DMS53 (cell line): ENCODE data around the gene SAMD4A.

Experiments
- DNase-seq: peaks from one replicate; lab custom pipeline; 2025; lab: John Stamatoyannopoulos, UW

Gene SAMD4A

DNA sequence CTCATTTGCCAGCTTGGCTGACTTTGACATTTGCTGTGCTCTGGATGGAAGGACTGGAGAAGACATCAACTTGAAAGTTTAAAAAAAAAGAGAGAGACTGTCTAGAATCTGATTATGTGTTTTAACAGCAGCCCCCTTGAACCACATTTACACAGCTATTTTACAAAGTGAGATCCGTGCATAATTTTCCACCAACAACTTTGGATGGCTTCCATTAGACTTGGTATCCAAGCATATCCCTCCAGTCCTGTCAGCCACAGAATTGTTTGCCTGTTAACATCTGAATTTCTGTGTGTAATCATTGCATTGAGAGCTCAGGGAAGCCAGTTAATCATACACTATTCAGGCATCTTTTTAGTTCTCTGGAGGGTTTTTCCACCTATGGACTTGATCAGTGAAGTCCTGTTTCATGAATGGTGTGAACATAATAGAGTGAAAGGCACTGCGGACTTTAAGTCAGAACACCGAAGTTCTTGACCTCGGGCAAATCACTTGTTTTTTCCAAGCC lies 93.7 kb downstream of the SAMD4A start:
- DNase-seq = peak; percentile 9

DNA sequence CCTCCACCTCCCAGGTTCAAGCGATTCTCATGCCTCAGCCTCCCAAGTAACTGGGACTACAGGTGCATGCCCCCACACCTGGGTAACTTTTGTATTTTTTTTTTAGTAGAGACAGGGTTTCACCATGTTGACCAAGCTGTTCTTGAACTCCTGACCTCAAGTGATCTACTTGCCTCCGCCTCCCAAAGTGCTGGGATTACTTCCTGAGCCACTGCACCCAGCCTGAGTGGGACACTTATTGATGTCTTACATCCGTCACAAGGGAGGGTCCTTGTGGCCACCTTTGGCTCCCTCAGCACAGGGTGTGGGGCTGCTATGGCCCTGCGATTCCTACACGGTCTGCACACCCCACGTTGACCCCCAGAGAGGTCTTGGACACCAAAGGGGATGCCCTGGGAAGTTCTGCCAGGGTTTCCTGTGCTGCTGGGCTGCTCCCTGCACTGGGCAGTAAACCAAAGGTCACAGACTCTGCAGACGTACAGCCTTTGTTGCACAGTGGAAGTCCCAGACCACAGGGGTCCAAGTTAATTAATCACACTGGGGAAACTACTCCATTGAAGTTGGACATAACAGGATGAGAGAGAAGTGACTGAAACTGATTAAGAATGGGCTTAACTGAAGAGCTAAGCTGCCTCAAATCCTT lies 95.7 kb downstream of the SAMD4A start:
- no peak for DNase-seq

DNA sequence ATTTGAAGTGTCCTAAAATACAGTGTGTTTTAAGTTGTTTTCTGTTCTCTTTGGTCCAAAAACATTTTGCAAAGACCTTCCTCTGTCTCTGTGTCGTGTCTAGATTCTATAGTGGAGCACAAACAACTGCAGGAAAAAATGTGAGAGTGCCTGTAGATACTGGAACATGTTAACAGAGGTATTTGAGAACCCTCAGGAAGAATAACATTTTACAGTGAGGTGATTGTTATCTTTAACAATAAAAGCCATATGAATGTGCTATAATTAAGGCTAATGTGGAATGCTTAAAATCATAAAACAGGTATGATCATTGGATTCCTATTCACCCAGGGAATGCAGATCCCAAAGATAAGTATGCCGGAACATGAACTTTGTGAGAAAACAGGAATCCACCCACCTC lies 98.0 kb downstream of the SAMD4A start:
- DNase-seq = no peak

GRCh38 chr14:54665946-54666345 lies 99.0 kb downstream of the SAMD4A start:
- no peak for DNase-seq

- no peak for DNase-seq
These were observed 100.3 kb downstream of the SAMD4A start for GRCh38 chr14:54667026-54667744.

DNA sequence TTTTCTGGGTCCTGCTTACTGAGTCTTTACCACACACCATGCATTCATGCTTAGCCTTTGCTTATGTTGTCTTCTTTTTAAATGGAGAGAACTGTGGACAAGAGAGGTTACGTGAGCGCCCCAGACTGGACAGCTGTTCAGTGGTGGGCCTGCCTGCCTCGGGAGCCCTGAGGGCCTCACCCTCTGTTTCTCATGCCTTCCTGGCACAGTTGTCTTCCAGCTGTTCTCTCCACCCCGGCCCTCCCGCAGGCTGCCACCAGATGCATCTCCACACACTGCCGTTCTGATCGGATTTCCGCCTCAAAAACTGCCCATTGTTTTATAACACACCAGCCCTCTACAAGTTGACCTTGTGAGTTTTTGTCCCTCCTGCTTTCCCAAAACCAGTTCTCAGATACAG lies 100.8 kb downstream of the SAMD4A start:
- DNase-seq = no peak

DNA sequence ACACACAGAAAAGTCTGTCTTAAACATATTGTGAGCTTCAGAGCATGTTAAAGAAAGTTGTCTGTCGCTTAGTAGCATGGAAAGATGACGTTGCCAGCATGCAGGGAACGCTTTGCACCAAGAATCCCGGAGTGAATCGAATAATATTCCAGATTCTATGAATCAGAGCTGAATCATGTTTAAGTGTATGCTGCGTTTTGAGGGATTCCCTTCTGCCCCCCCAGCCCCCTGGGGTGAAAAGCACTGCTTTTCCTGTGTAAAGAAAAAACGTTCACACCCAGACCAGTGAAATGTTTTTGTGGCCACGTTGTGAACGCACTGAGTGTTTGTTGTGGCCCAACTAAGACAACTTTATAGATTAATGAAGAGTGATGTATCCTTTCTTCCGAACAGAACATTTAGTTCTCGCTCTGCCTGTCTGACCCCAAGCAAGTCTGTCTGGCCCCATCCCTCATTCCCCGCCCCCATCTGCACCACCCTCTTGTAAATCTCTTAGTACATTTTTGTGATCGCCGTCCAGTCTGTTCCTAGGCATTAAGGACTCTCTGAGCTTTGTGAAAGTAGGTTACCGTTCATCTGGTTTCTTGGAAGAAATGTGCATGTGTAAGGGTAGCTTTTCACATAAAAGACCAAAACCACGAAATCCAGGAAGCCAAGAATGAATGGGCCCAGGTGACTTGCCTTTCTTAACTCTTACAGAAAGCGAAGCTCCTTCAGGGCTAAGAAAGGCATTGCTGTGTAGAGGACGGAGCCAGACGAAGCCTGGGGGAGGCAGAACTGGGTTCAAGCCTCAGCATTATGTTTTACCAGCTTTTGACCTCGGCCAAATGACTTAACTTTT lies 103.0 kb downstream of the SAMD4A start:
- DNase-seq = no peak

GRCh38 chr14:54671537-54671936 lies 104.6 kb downstream of the SAMD4A start:
- DNase-seq = no peak

GRCh38 chr14:54672181-54672580 lies 105.3 kb downstream of the SAMD4A start:
- no peak for DNase-seq

GRCh38 chr14:54672688-54673087 lies 105.8 kb downstream of the SAMD4A start:
- DNase-seq = no peak

GRCh38 chr14:54673193-54674045 lies 106.5 kb downstream of the SAMD4A start:
- DNase-seq = peak; percentile 49

DNA sequence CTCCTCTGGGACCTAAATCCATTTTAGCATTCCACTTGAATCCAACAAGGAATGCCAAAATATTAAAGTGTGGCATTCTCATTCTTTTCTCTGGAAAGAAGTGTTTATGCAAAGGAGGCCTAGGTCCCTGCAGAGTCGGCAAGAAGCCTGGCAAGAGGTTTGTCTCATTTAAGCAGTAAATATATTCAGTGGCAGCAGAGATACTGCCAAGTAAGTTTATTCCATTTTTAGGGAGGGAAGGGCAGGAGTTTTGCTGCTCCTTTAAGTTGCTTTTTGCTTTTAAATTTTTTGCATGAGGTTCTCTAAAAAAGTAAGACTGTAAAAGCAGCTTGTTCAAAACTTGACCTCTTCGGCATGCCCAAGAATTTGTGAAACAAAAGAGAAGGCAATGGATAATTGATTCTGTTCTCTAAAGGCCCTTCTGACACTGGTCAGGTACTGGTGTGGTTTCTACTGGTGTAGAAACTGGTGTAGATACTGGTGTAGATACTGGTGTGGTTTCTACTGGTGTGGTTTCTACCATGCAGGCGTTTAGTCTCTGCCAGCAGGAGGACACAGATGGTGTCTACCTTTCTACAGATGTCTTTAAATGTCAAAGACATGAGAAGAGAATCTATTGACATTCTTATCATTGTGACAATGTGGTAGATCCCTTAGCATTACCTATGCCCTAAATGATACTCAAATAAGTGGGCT lies 107.3 kb downstream of the SAMD4A start:
- no peak for DNase-seq

- no peak for DNase-seq
These were observed 108.6 kb downstream of the SAMD4A start for GRCh38 chr14:54675236-54676128.

- peak; percentile 20 for DNase-seq
These were observed 110.1 kb downstream of the SAMD4A start for GRCh38 chr14:54676812-54677708.

- no peak for DNase-seq
These were observed 113.7 kb downstream of the SAMD4A start for GRCh38 chr14:54680651-54681050.

- no peak for DNase-seq
These were observed 114.9 kb downstream of the SAMD4A start for GRCh38 chr14:54681811-54682261.

GRCh38 chr14:54682578-54682977 lies 115.7 kb downstream of the SAMD4A start:
- DNase-seq = no peak

DNA sequence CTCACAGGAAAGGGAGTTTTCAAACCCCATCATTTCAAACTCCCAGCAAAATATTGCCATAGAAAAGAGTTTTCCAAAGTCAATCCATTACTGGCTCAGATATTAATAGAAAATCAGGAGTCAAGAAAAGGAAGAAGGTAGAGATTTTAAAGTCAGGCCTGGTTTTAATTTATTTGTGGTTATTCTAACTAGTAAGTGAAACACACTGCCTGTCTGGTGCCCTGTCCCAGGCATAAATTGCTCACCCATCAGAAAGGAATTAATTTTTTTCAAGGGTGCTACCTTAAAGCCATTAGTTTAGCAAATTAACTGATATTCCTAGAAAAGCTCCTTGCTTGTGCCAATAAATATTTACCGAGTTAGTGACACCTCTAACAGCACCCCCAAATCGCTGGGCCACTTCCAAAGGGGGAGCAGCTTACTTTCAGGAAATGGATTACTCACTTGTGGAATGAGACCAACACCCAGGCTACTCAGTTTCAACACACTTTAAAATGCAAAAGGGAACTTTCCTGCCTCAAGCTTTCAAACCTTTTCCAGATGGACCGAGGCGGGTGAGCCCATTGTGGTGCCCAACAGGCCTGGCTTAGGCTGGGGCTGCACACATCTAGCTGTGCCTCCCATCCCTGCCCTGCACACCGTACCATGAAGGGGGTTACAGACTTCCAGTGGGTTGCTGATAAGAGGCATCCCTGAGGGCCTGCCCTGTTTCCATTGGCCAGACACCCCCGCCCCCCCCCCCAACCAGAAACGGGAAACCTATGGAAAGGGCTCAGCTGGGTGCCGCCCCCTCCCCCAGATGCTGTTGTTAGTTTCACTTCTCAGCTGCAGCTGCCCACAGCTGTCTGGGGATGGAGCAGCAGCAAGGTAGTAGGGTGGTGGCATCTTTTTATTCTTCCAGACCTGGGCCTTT lies 117.2 kb downstream of the SAMD4A start:
- DNase-seq = no peak
